Measurements from ENCODE around the gene UBE2S. TPM values are rescaled to one million over a fixed set of nuclear protein-coding genes. Genes with fewer than 3 reads are reported as not detected.

Gene UBE2S
- total RNA-seq, 1 donor from 2014 or later: 235 TPM

DNA sequence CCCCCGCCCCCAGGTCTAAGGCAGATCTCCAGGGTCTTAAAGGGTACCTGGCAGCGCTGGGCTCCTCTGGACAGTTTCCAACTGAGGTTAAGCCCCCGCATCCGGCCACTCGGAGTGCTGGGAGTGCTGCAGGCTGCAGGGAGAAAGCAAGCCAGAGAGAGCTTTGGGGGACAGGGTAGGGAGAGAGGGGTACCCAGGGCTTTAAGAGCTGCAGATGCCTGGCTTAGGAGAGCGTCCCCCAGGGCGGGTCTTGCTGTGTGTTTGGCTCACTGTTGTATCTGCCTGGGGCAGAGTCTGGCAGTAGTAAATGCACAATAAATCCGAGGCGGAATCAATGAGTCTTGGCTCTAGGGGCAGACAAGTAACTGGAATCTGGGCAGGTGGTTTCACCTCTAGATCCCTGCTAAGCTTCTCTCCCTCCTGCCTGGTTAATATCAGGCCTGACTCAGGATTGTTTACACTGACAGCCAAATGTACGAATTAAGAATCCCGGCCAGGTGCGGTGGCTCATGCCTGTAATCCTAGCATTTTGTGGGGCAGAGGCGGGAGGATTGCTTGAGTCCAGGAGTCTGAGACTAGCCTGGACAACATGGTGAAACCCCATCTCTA lies 52.3 kb downstream of the UBE2S start:
- H3K36me3 Mint-ChIP-seq (ENCODE audit: unreplicated experiment): no peaks in the 10 kb centered on the region
- H3K9me3 Mint-ChIP-seq (ENCODE audit: unreplicated experiment): peaks cover 10% of the 10 kb centered on the region
- peaks cover 6% of the 10 kb centered on the region for H3K4me1 Mint-ChIP-seq (ENCODE audit: low read depth, unreplicated experiment)
- no peak overlapping the region for H3K4me3 Mint-ChIP-seq (ENCODE audit: unreplicated experiment)
- TF ChIP-seq CTCF (IDR thresholded peaks at IDR 0.05; ENCODE audit: partially characterized antibody, unreplicated experiment): no peak
- no peak for DNase-seq
- H3K27me3 Mint-ChIP-seq (ENCODE audit: unreplicated experiment): peaks cover 17% of the 10 kb centered on the region
- H3K27ac Mint-ChIP-seq (ENCODE audit: unreplicated experiment): no peak overlapping the region

GRCh38 chr19:55354698-55355212 lies 52.8 kb downstream of the UBE2S start, which contains the start of gene COX6B2:
Gene COX6B2, minus strand, starts transcription at chr19:55354719. Its CDS starts 198 bp downstream, at chr19:55354521.
- no peak within 1 kb of the TSS for H3K27ac Mint-ChIP-seq (ENCODE audit: unreplicated experiment)
- peak; percentile 17 for TF ChIP-seq CTCF (IDR thresholded peaks at IDR 0.05; ENCODE audit: partially characterized antibody, unreplicated experiment)
- no peaks in the 10 kb centered on the region for H3K36me3 Mint-ChIP-seq (ENCODE audit: unreplicated experiment)
- DNase-seq: no peak
- peaks cover 6% of the 10 kb centered on the region for H3K4me1 Mint-ChIP-seq (ENCODE audit: low read depth, unreplicated experiment)
- peaks cover 17% of the 10 kb centered on the region for H3K27me3 Mint-ChIP-seq (ENCODE audit: unreplicated experiment)
- H3K9me3 Mint-ChIP-seq (ENCODE audit: unreplicated experiment): peaks cover 10% of the 10 kb centered on the region
- peak within 1 kb of the TSS; percentile 75 for H3K4me3 Mint-ChIP-seq (ENCODE audit: unreplicated experiment)

- peak; percentile 84 for DNase-seq
- peaks cover 10% of the 10 kb centered on the region for H3K9me3 Mint-ChIP-seq (ENCODE audit: unreplicated experiment)
- peak overlapping the region; percentile 75 for H3K4me3 Mint-ChIP-seq (ENCODE audit: unreplicated experiment)
- H3K36me3 Mint-ChIP-seq (ENCODE audit: unreplicated experiment): no peaks in the 10 kb centered on the region
- no peak for TF ChIP-seq CTCF (IDR thresholded peaks at IDR 0.05; ENCODE audit: partially characterized antibody, unreplicated experiment)
- peaks cover 6% of the 10 kb centered on the region for H3K4me1 Mint-ChIP-seq (ENCODE audit: low read depth, unreplicated experiment)
- no peak overlapping the region for H3K27ac Mint-ChIP-seq (ENCODE audit: unreplicated experiment)
- H3K27me3 Mint-ChIP-seq (ENCODE audit: unreplicated experiment): peaks cover 17% of the 10 kb centered on the region
Observed at GRCh38 chr19:55353803-55354697, 53.5 kb downstream of the UBE2S start.

DNA sequence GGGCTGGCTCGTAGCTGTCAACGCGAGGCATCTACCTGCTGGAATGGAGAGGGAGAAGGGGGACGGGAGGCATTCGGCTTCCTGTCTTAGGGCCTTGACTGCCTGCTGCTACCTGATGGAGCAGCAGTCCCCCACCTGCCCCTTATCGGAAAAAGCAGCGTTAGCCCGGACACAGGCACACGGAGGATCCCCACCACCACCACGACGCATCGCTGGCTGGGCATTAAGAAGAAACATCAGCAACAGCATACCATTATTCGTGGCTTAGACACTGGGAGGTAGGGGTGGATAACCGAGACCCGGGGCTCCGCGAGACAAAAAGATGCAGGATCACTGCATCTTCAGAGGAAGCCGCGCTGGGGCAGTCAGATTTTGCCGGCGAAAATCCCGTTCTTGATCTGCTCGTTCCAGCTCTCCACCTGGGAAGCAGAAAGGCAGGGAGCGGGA lies 54.2 kb downstream of the UBE2S start:
- Mint-ChIP-seq H3K27ac (ENCODE audit: unreplicated experiment) (no peak overlapping the region), H3K27me3 (ENCODE audit: unreplicated experiment) (peaks cover 17% of the 10 kb centered on the region), H3K4me3 (ENCODE audit: unreplicated experiment) (peak overlapping the region; percentile 61), H3K4me1 (ENCODE audit: low read depth, unreplicated experiment) (peaks cover 13% of the 10 kb centered on the region), H3K36me3 (ENCODE audit: unreplicated experiment) (no peaks in the 10 kb centered on the region), H3K9me3 (ENCODE audit: unreplicated experiment) (peaks cover 10% of the 10 kb centered on the region)
- DNase-seq: no peak
- TF ChIP-seq CTCF (IDR thresholded peaks at IDR 0.05; ENCODE audit: partially characterized antibody, unreplicated experiment): no peak
